GM12878 (cell line): ENCODE data around the gene COL25A1. TPM values are rescaled to one million over a fixed set of nuclear protein-coding genes. Genes with fewer than 3 reads are reported as not detected.

ENCODE experiments used
- ATAC-seq: fragments of 200-7000 bp; cut with Tn5 transposase; 3 replicates; pipeline ENCODE4 v1.9.1; 2020; ENCODE audit warnings: mild to moderate bottlenecking, moderate library complexity
- BruUV-seq: library from RNA; stranded (reverse); fragments of 400-500 nt; replicated peaks from 2 replicates; lab custom pipeline; 2021; lab: Mats Ljungman, UMichigan
- CTCF ChIA-PET: fragments of 300-600 bp; sonication (Branson Sonifier 250); formaldehyde crosslinking; extraction: SDS; loops from one replicate; lab custom pipeline; 2021; ENCODE audit warnings: inconsistent platforms; lab: Yijun Ruan, JAX
- POLR2A ChIA-PET: fragments of 350-600 bp; formaldehyde crosslinking; extraction: SDS; loops from one replicate; lab custom pipeline; 2021; ENCODE audit warnings: inconsistent platforms; lab: Charles Lee
- RAD21 ChIA-PET: fragments of 300-600 bp; sonication (Branson Sonifier 250); formaldehyde crosslinking; loops from one replicate; lab custom pipeline; 2023; ENCODE audit warnings: antibody characterized with exemption; ENCODE audit not compliant: unreplicated experiment; lab: Charles Lee
- SMC1A ChIA-PET: fragments of 300-600 bp; sonication (Branson Sonifier 250); formaldehyde crosslinking; loops from one replicate; lab custom pipeline; 2023; ENCODE audit not compliant: unreplicated experiment, uncharacterized antibody; lab: Charles Lee
- DNase-seq: peaks from one replicate; pipeline ENCODE4 v3.0.0-alpha.2; 2011; ENCODE audit warnings: low read depth, low spot score
- FAIRE-seq: peaks from 3 replicates; lab custom pipeline; 2011; peaks lifted over from hg19 to GRCh38; lab: Jason Lieb, UNC
- H2AFZ ChIP-seq: 2 replicates; pipeline ENCODE4 v1.6.0; 2011; ENCODE audit warnings: low read depth, low read length, control low read depth; ENCODE audit not compliant: control insufficient read depth
- H3K27ac ChIP-seq: 2 replicates; pipeline ENCODE4 v1.5.1; 2011; ENCODE audit warnings: control low read depth; ENCODE audit not compliant: control insufficient read depth, insufficient read depth
- H3K27me3 ChIP-seq, 2 experiments: replicated peaks in 1 of 2; 2 replicates each; pipeline versions ENCODE4 v1.6.0 to v1.6.1; 2011; ENCODE audit warnings: low read length in 1 of 2; ENCODE audit not compliant: control insufficient read depth in 2 of 2, insufficient read depth in 2 of 2
- H3K36me3 ChIP-seq, 2 experiments: 2 replicates each; pipeline ENCODE4 v1.5.1; 2011; ENCODE audit warnings: low read length in 1 of 2; ENCODE audit not compliant: control insufficient read depth in 2 of 2, insufficient read depth in 2 of 2
- H3K4me1 ChIP-seq: 2 replicates; pipeline ENCODE4 v1.6.1; 2011; ENCODE audit warnings: mild to moderate bottlenecking, low read length, moderate library complexity, mixed read lengths; ENCODE audit not compliant: control insufficient read depth, insufficient read depth
- H3K4me2 ChIP-seq: 2 replicates; pipeline ENCODE4 v1.6.0; 2011; ENCODE audit warnings: control low read depth; ENCODE audit not compliant: control insufficient read depth, insufficient read depth
- H3K4me3 ChIP-seq: fragments of 200-600 bp; sonication (generic); 2 replicates; pipeline ENCODE4 v1.5.1; 2016
- H3K79me2 ChIP-seq: 2 replicates; pipeline ENCODE4 v1.6.0; 2011; ENCODE audit warnings: low read length; ENCODE audit not compliant: control insufficient read depth, insufficient read depth
- H3K9ac ChIP-seq: 2 replicates; pipeline ENCODE4 v1.8.0; 2011; ENCODE audit warnings: low read length, control low read depth, mixed read lengths; ENCODE audit not compliant: control insufficient read depth, insufficient read depth
- H3K9me3 ChIP-seq: replicated peaks from 3 replicates; pipeline ENCODE4 v1.5.1; 2011; ENCODE audit warnings: mild to moderate bottlenecking, low read length; ENCODE audit not compliant: control insufficient read depth, insufficient read depth
- H4K20me1 ChIP-seq: 2 replicates; pipeline ENCODE4 v1.6.0; 2011; ENCODE audit not compliant: control insufficient read depth, insufficient read depth
- CUX1 ChIP-seq: IDR thresholded peaks from 2 replicates; pipeline ENCODE4 v1.6.1; 2012; ENCODE audit warnings: improper control_type of control experiment, low read depth, low read length; ENCODE audit not compliant: insufficient replicate concordance
- ESRRA ChIP-seq: IDR thresholded peaks from 2 replicates; pipeline ENCODE4 v1.6.1; 2012; ENCODE audit warnings: mild to moderate bottlenecking, low read length, improper control_type of control experiment
- HSF1 ChIP-seq: fragments of 150-350 bp; IDR thresholded peaks from 2 replicates; pipeline ENCODE4 v1.6.1; 2014; ENCODE audit warnings: mild to moderate bottlenecking, low read depth, low read length
- IRF4 ChIP-seq: IDR thresholded peaks from 2 replicates; pipeline ENCODE4 v1.6.1; 2011; ENCODE audit warnings: low read depth, low read length
- JUNB ChIP-seq: IDR thresholded peaks from 2 replicates; pipeline ENCODE4 v1.6.1; 2016; ENCODE audit warnings: antibody characterized with exemption, mild to moderate bottlenecking
- PBX3 ChIP-seq: IDR thresholded peaks from 2 replicates; pipeline ENCODE4 v1.6.1; 2011; ENCODE audit warnings: mild to moderate bottlenecking, low read depth, low read length, moderate library complexity; ENCODE audit not compliant: insufficient replicate concordance
- PRDM15 ChIP-seq: fragments of 450-650 bp; formaldehyde crosslinking; IDR thresholded peaks from 2 replicates; pipeline ENCODE4 v1.4.0; 2020; ENCODE audit warnings: mild to moderate bottlenecking, moderate library complexity
- TCF12 ChIP-seq: IDR thresholded peaks from 2 replicates; pipeline ENCODE4 v1.6.1; 2011; ENCODE audit warnings: low read depth, mild to moderate bottlenecking, low read length
- WGBS: methylation state at CpG from one replicate; pipeline ENCODE4 v1.1.6; 2016; ENCODE audit warnings: low lambda C conversion rate; ENCODE audit not compliant: insufficient replicate concordance, insufficient coverage; ENCODE audit errors: missing lambda C conversion rate; 5-methylcytosine and 5-hydroxymethylcytosine counted together
- in situ Hi-C: fragments of 300-500 bp; cut with MboI; formaldehyde crosslinking; loops from 9 replicates; pipeline ENCODE4 v1.14.3; 2018; ENCODE audit warnings: mixed read lengths
- intact Hi-C: fragments of 100-400 bp; cut with micrococcal nuclease; formaldehyde crosslinking; loops from one replicate; pipeline ENCODE4 v1.14.2; 2022; ENCODE audit not compliant: unreplicated experiment
- polyA plus RNA-seq, 11 experiments: library from polyadenylated mRNA; depleted of rRNA in 4 of 11; unstranded in 6 of 11; stranded (reverse) in 5 of 11; fragments of >200 nt; fragmentation: Nextera tagmentation in 4 of 11; fragmentation: Illumina TruSeq in 1 of 11; extraction: Ambion mirVana in 4 of 11; extraction: Trizol in 1 of 11; gene quantifications; 1 replicate in 1 of 11; 2 replicates in 10 of 11; pipeline versions ENCODE4 v1.2.1 to v1.2.3, GENCODE V29; 2011 to 2016; ENCODE audit warnings: inconsistent platforms in 2 of 11, missing spikeins in 2 of 11, low read depth in 1 of 11
- total RNA-seq, 4 experiments: library from RNA; depleted of rRNA in 3 of 4; stranded (reverse); fragments of >200 nt in 3 of 4; fragmentation: Illumina TruSeq in 1 of 4; extraction: Trizol in 1 of 4; gene quantifications; 2 replicates each; pipeline versions ENCODE4 v1.2.1 to v1.2.3, GENCODE V29; 2013 to 2021

Gene COL25A1
- total and polyA plus RNA-seq, 10 of the 15 experiments (the other 5 are each of a cell fraction or from before 2014, with no cell fraction given), result 0.01 to 0.26 (median 0.12) TPM; not detected in 6

- CTCF ChIA-PET, result interaction anchor here (1.3 to 1.4 kb wide), 2 partner anchors 13 to 27 kb away, joined by 3 read pairs; no protein-coding TSS in a partner anchor
Observed at GRCh38 chr4:109290918-109291317, 11.5 kb downstream of the COL25A1 start.

More at GRCh38 chr4:109290918-109291317, 11.5 kb downstream of the COL25A1 start:
- Histone ChIP-seq H3K9ac (no peak overlapping the region), H3K27me3 (no peaks in the 10 kb centered on the region), H4K20me1 (no peaks in the 10 kb centered on the region), H3K79me2 (no peaks in the 10 kb centered on the region), H3K36me3 (no peaks in the 10 kb centered on the region), H3K9me3 (no peaks in the 10 kb centered on the region), H3K4me3 (no peak overlapping the region), H2AFZ (no peak overlapping the region), H3K4me2 (no peak overlapping the region), H3K4me1 (no peaks in the 10 kb centered on the region)
- BruUV-seq, result no TSS peak
- no peak for DNase-seq
- in situ Hi-C loops, result no loop called here
- no peak for FAIRE-seq
- POLR2A ChIA-PET, result no interaction called here
- RAD21 ChIA-PET, result interaction anchor here (4.5 kb wide), 1 partner anchor 26 kb away, joined by 30 read pairs; no protein-coding TSS in a partner anchor
- intact Hi-C loops, result loop anchor here (5.0 to 10.0 kb wide), 3 partner anchors 214 to 606 kb away; no protein-coding TSS in a partner anchor
- SMC1A ChIA-PET, result interaction anchor here (1.6 to 3.7 kb wide), 4 partner anchors 10 to 55 kb away, joined by 4 to 45 read pairs (median 11); no protein-coding TSS in a partner anchor
- WGBS, result 30% methylated on average over 3 of the region's 3 CpGs
- TF ChIP-seq CUX1 (no peak), ESRRA (no peak), TCF12 (no peak), JUNB (no peak), PBX3 (no peak), PRDM15 (CRISPR knock-in tag) (no peak), IRF4 (no peak), HSF1 (no peak)
- TF ChIP-seq, all 136 proteins: peak for 0
- H3K27ac ChIP-seq, result no peak overlapping the region
- no peak for ATAC-seq
